ENCODE measurements around the gene FAF1. TPM values are rescaled to one million over a fixed set of nuclear protein-coding genes. Genes with fewer than 3 reads are reported as not detected.
"Not testable (repeated sequence)": the region's sequence is repeated elsewhere in the genome, so short reads cannot be mapped to it uniquely, and the experiment has no call there.

Gene FAF1
- total RNA-seq, 2 donors from 2014 or later, result 45.8 to 50.1 TPM

DNA sequence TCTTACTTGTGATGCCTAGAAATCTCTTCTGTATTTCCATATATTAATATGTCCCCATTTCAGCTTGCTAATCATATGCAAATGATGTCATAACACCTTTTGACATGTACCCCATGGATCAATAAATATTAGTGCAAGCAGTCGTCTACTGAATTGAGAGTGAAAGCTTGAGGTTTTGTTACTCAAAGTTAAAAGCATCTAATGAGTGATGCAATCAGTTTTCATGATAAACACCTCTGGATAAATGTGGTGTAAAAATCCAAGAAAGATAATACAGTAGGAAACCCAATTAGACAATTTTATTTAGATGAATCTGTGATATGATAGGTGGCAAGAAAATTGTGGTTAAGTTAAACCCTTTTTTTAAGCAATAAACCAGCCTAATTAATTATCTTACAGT is 395.6 kb downstream of the FAF1 start:
- H3K36me3 Mint-ChIP-seq (ENCODE audit: low read depth), result peaks cover 13% of the 10 kb centered on the region
- no peaks in the 10 kb centered on the region for H3K27me3 Mint-ChIP-seq
- H3K4me3 Mint-ChIP-seq, result no peak overlapping the region
- H3K4me1 Mint-ChIP-seq, result no peaks in the 10 kb centered on the region
- no peaks in the 10 kb centered on the region for H3K9me3 ChIP-seq (ENCODE audit: control insufficient read depth, low read length, poor library complexity, severe bottlenecking)
- no peak for ATAC-seq
- no peak for DNase-seq
- H3K27ac Mint-ChIP-seq, result no peak overlapping the region

- ATAC-seq, result no peak
- Mint-ChIP-seq H3K4me3 (no peak overlapping the region), H3K36me3 (ENCODE audit: low read depth) (peaks cover 14% of the 10 kb centered on the region), H3K27ac (no peak overlapping the region), H3K4me1 (no peaks in the 10 kb centered on the region), H3K27me3 (no peaks in the 10 kb centered on the region)
- H3K9me3 ChIP-seq (ENCODE audit: control insufficient read depth, low read length, poor library complexity, severe bottlenecking), result no peaks in the 10 kb centered on the region
- no peak for DNase-seq
Measured at GRCh38 chr1:50562106-50562505, 398.0 kb downstream of the FAF1 start.

GRCh38 chr1:50559421-50559820 is 400.6 kb downstream of the FAF1 start:
- Mint-ChIP-seq H3K27ac (no peak overlapping the region), H3K4me3 (no peak overlapping the region)
- DNase-seq, result no peak

DNA sequence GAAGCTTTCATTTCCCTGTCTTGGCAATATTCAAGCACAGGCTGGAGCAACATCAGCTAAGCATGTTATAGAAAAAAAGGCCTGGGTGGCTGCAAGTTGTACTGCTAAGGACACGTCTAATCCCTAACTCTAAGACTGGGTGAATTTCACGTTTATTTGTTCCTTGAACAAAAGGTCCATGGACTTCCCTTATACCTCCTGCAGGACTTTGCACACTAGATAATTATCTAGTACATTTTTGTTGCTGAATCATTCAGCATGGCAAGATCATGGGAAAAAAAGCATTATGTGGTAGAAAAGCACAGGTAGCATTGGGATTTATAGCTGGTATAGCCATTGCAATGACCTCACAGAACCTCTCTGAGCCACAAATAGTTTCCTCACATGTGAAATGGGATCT is 406.1 kb downstream of the FAF1 start:
- H3K4me1 Mint-ChIP-seq, result no peaks in the 10 kb centered on the region
- no peak overlapping the region for H3K27ac Mint-ChIP-seq
- H3K36me3 Mint-ChIP-seq (ENCODE audit: low read depth), result peaks cover 7% of the 10 kb centered on the region
- ATAC-seq, result no peak
- DNase-seq, result no peak
- no peaks in the 10 kb centered on the region for H3K27me3 Mint-ChIP-seq
- H3K4me3 Mint-ChIP-seq, result no peak overlapping the region
- no peaks in the 10 kb centered on the region for H3K9me3 ChIP-seq (ENCODE audit: control insufficient read depth, low read length, poor library complexity, severe bottlenecking)

More at GRCh38 chr1:50559421-50559820, 400.6 kb downstream of the FAF1 start:
- Mint-ChIP-seq H3K36me3 (ENCODE audit: low read depth) (peaks cover 14% of the 10 kb centered on the region), H3K4me1 (no peaks in the 10 kb centered on the region), H3K27me3 (no peaks in the 10 kb centered on the region)
- no peak for ATAC-seq
- H3K9me3 ChIP-seq (ENCODE audit: control insufficient read depth, low read length, poor library complexity, severe bottlenecking), result no peaks in the 10 kb centered on the region

DNA sequence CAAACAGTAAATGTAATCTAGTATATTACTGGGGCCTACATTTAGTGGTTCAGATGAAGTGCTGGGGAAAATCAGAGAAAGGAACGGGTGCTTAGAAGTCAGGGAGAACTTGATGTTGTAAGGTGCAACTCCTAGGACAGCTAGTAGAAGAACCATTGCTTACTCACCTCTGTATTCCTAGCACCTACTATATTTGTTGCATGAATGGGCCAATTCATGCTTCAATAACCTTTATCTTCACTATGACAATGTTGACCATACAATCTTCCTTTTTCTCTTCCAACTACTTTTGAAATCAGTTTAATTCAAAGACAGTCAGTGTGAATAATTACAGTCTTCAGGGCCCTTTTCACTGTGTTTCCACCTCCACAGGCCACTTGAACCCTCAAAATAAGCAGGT is 411.8 kb downstream of the FAF1 start:
- ATAC-seq (no peak), DNase-seq (no peak)
- Mint-ChIP-seq H3K27me3 (no peaks in the 10 kb centered on the region), H3K4me1 (no peaks in the 10 kb centered on the region), H3K4me3 (no peak overlapping the region), H3K27ac (no peak overlapping the region), H3K36me3 (ENCODE audit: low read depth) (peaks cover 9% of the 10 kb centered on the region)
- H3K9me3 ChIP-seq (ENCODE audit: control insufficient read depth, low read length, poor library complexity, severe bottlenecking), result no peaks in the 10 kb centered on the region

DNA sequence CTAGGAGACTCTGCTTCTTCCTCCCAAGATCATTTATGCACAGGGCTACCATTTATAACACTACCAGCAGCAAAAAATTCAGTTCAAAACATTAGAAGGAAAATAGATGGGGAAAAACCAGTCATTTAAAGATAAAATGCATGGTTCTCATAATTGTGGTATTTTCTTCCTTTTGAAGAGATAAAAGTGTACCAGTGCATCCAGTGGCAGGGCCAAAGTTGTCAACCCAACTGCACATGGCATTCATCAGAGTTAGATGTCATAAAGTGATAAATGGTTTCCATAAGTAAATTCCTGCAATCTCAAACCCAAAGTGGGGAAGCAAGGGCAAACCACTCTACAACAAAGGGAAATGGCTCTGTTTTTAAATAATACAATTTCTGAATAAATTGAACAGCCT is 417.7 kb downstream of the FAF1 start:
- no peak for DNase-seq
- H3K4me3 Mint-ChIP-seq, result no peak overlapping the region

GRCh38 chr1:50538476-50538875 is 421.6 kb downstream of the FAF1 start:
- DNase-seq, result no peak
- Mint-ChIP-seq H3K4me1 (no peaks in the 10 kb centered on the region), H3K36me3 (ENCODE audit: low read depth) (peaks cover 2% of the 10 kb centered on the region), H3K27ac (no peak overlapping the region), H3K4me3 (no peak overlapping the region), H3K27me3 (no peaks in the 10 kb centered on the region)
- H3K9me3 ChIP-seq (ENCODE audit: control insufficient read depth, low read length, poor library complexity, severe bottlenecking), result no peaks in the 10 kb centered on the region
- no peak for ATAC-seq

More for the DNA sequence above, 417.7 kb downstream of the FAF1 start:
- no peaks in the 10 kb centered on the region for H3K9me3 ChIP-seq (ENCODE audit: control insufficient read depth, low read length, poor library complexity, severe bottlenecking)
- Mint-ChIP-seq H3K36me3 (ENCODE audit: low read depth) (peaks cover 5% of the 10 kb centered on the region), H3K4me1 (no peaks in the 10 kb centered on the region), H3K27me3 (no peaks in the 10 kb centered on the region), H3K27ac (no peak overlapping the region)
- no peak for ATAC-seq

DNA sequence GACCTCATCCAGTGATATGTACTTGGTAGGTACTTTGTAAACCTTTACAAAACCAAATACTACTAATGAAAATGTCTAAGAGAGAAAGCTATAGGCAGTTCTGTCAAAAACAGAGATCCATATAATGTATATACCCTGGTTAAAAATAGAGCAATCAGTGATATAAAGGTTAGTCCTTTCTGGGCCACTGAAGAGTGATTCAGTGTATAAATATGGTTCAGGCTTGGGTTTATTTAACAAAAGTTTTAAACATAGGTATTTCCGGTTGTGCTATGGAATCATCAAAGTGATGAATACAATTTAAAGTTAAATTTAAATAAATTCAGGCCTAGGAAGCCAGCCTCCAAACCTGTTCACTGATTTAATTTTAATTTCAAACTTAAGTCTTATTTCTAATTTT is 428.5 kb downstream of the FAF1 start:
- Mint-ChIP-seq H3K36me3 (ENCODE audit: low read depth) (peaks cover 3% of the 10 kb centered on the region), H3K27ac (no peak overlapping the region), H3K4me1 (no peaks in the 10 kb centered on the region), H3K27me3 (no peaks in the 10 kb centered on the region), H3K4me3 (no peak overlapping the region)
- DNase-seq (no peak), ATAC-seq (no peak)
- H3K9me3 ChIP-seq (ENCODE audit: control insufficient read depth, low read length, poor library complexity, severe bottlenecking), result no peaks in the 10 kb centered on the region

DNA sequence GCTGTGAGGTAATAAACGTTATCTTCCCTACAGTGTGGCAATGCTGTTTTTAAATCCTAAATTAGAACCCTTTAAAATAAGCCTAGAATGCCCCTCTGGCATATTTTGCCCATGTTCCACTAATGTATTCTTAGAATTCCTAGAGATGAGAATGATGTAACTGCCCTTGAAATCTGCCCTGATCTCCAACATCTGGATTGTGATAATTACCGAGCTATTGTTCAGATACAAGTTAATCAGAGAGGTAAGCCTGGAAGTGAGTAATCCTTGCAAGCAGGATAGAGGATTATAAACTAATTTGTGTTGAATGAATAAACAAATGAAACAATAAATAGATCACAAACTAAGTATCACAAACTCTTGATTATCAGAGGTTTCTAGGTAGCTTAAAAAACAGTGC is 429.0 kb downstream of the FAF1 start:
- no peak for DNase-seq
- H3K36me3 Mint-ChIP-seq (ENCODE audit: low read depth), result peaks cover 3% of the 10 kb centered on the region

GRCh38 chr1:50529510-50529909 is 430.6 kb downstream of the FAF1 start:
- H3K4me3 Mint-ChIP-seq, result no peak overlapping the region
- H3K27me3 Mint-ChIP-seq, result no peaks in the 10 kb centered on the region
- no peak overlapping the region for H3K27ac Mint-ChIP-seq
- DNase-seq (no peak), ATAC-seq (no peak)
- H3K9me3 ChIP-seq (ENCODE audit: control insufficient read depth, low read length, poor library complexity, severe bottlenecking), result peaks cover 2% of the 10 kb centered on the region
- H3K36me3 Mint-ChIP-seq (ENCODE audit: low read depth), result peaks cover 3% of the 10 kb centered on the region
- no peaks in the 10 kb centered on the region for H3K4me1 Mint-ChIP-seq

More for the DNA sequence above, 429.0 kb downstream of the FAF1 start:
- no peaks in the 10 kb centered on the region for H3K9me3 ChIP-seq (ENCODE audit: control insufficient read depth, low read length, poor library complexity, severe bottlenecking)
- Mint-ChIP-seq H3K4me3 (no peak overlapping the region), H3K27me3 (no peaks in the 10 kb centered on the region), H3K4me1 (no peaks in the 10 kb centered on the region), H3K27ac (no peak overlapping the region)
- no peak for ATAC-seq

- not testable (repeated sequence) for ATAC-seq; H3K4me1 Mint-ChIP-seq; H3K9me3 ChIP-seq (ENCODE audit: control insufficient read depth, low read length, poor library complexity, severe bottlenecking); DNase-seq; H3K4me3 Mint-ChIP-seq; H3K27me3 Mint-ChIP-seq; H3K27ac Mint-ChIP-seq; H3K36me3 Mint-ChIP-seq (ENCODE audit: low read depth)
Measured at GRCh38 chr1:50527987-50528320, 432.1 kb downstream of the FAF1 start.

GRCh38 chr1:50527249-50527986 is 432.6 kb downstream of the FAF1 start:
- Mint-ChIP-seq H3K4me1 (no peaks in the 10 kb centered on the region), H3K27ac (no peak overlapping the region), H3K4me3 (no peak overlapping the region), H3K27me3 (no peaks in the 10 kb centered on the region), H3K36me3 (ENCODE audit: low read depth) (peaks cover 3% of the 10 kb centered on the region)
- DNase-seq, result no peak
- ATAC-seq, result no peak
- peaks cover 2% of the 10 kb centered on the region for H3K9me3 ChIP-seq (ENCODE audit: control insufficient read depth, low read length, poor library complexity, severe bottlenecking)

GRCh38 chr1:50526431-50526830 is 433.6 kb downstream of the FAF1 start:
- no peak overlapping the region for H3K4me3 Mint-ChIP-seq
- DNase-seq, result no peak
- H3K27me3 Mint-ChIP-seq, result no peaks in the 10 kb centered on the region
- peaks cover 3% of the 10 kb centered on the region for H3K36me3 Mint-ChIP-seq (ENCODE audit: low read depth)
- H3K9me3 ChIP-seq (ENCODE audit: control insufficient read depth, low read length, poor library complexity, severe bottlenecking), result peaks cover 2% of the 10 kb centered on the region
- H3K4me1 Mint-ChIP-seq, result no peaks in the 10 kb centered on the region
- H3K27ac Mint-ChIP-seq, result no peak overlapping the region
- ATAC-seq, result no peak

- H3K9me3 ChIP-seq (ENCODE audit: control insufficient read depth, low read length, poor library complexity, severe bottlenecking), result peaks cover 2% of the 10 kb centered on the region
- ATAC-seq (no peak), DNase-seq (no peak)
- Mint-ChIP-seq H3K4me3 (no peak overlapping the region), H3K36me3 (ENCODE audit: low read depth) (peaks cover 6% of the 10 kb centered on the region), H3K27ac (no peak overlapping the region), H3K27me3 (no peaks in the 10 kb centered on the region), H3K4me1 (no peaks in the 10 kb centered on the region)
Measured at GRCh38 chr1:50523548-50523947, 436.5 kb downstream of the FAF1 start.

Data from T-helper 17 cell (primary cell).